Stomach (tissue), 9 donors: ENCODE data around the gene PHF21B. TPM values are rescaled to one million over a fixed set of nuclear protein-coding genes. Genes with fewer than 3 reads are reported as not detected.

Experiments used
- DNase-seq, 2 donors: peaks; one replicate each; pipeline versions ENCODE4 v3.0.0 to v3.0.0-alpha.2; 2013 to 2019
- H3K27ac ChIP-seq, 5 donors: fragments of 200-600 bp in 4 of 5; sonication (generic) in 4 of 5; one replicate each; pipeline ENCODE4 v1.5.1; 2013 to 2019; ENCODE audit warnings: mild to moderate bottlenecking in 1 of 5, moderate library complexity in 1 of 5
- H3K27me3 ChIP-seq, 3 donors: fragments of 200-600 bp; sonication (generic); one replicate each; pipeline ENCODE4 v1.5.1; 2017 to 2019; ENCODE audit warnings: mixed run types in 1 of 3
- H3K36me3 ChIP-seq, 4 donors: fragments of 200-600 bp; sonication (generic); 1 replicate in 3 of 4; 2 replicates in 1 of 4; pipeline ENCODE4 v1.5.1; 2016 to 2019
- H3K4me1 ChIP-seq, 4 donors: fragments of 200-600 bp; sonication (generic); one replicate each; pipeline ENCODE4 v1.5.1; 2016 to 2019
- H3K4me3 ChIP-seq, 4 donors: fragments of 200-600 bp; sonication (generic) in 3 of 4; one replicate each; pipeline ENCODE4 v1.5.1; 2016 to 2019; ENCODE audit warnings: mild to moderate bottlenecking in 1 of 4
- H3K9me3 ChIP-seq, 4 donors: fragments of 200-600 bp; sonication (generic); one replicate each; pipeline ENCODE4 v1.5.1; 2016 to 2019
- EP300 ChIP-seq: sonication (generic); formaldehyde crosslinking; IDR thresholded peaks from one replicate; pipeline ENCODE4 v1.6.1; 2017; ENCODE audit warnings: antibody characterized with exemption
- POLR2A ChIP-seq, 4 donors: fragments of 450-650 bp; IDR thresholded peaks; one replicate each; pipeline ENCODE4 v1.6.1; 2016; ENCODE audit warnings: antibody characterized with exemption in 4 of 4, control low read depth in 2 of 4, mild to moderate bottlenecking in 1 of 4, moderate library complexity in 1 of 4
- POLR2AphosphoS5 ChIP-seq, 3 donors: sonication (generic); formaldehyde crosslinking; IDR thresholded peaks; one replicate each; pipeline ENCODE4 v1.6.1; 2016; ENCODE audit warnings: antibody characterized with exemption in 3 of 3
- WGBS, 5 donors: extraction: QIAGEN DNeasy Blood & Tissue Kit in 3 of 5; methylation state at CpG; one replicate each; pipeline versions ENCODE4 v1.1.5 to v1.1.7; 2013 to 2018; 5-methylcytosine and 5-hydroxymethylcytosine counted together
- intact Hi-C: fragments of 100-400 bp; cut with DNase I; formaldehyde crosslinking; loops from one replicate; pipeline ENCODE4 v1.15.1; 2023; ENCODE audit warnings: low total_unique reads
- polyA plus RNA-seq, 3 donors: library from polyadenylated mRNA; stranded (reverse); fragments of 200-250 nt; gene quantifications; one replicate each; pipeline ENCODE4 v1.2.3, GENCODE V29; 2013
- total RNA-seq, 5 donors: library from RNA; depleted of rRNA; stranded (reverse); fragments of >200 nt; gene quantifications; one replicate each; pipeline versions ENCODE4 v1.1.0 to v1.2.3, GENCODE V29; 2014 to 2016
- TF ChIP-seq, protein P1 (sequence below), 7 experiments: fragments of 450-650 bp in 4 of 7; fragments of 200-600 bp in 3 of 7; sonication (generic) in 3 of 7; IDR thresholded peaks; one replicate each; pipeline ENCODE4 v1.5.1; 2016 to 2019; ENCODE audit warnings: antibody characterized with exemption in 7 of 7, control low read depth in 2 of 7, mild to moderate bottlenecking in 1 of 7
- donor health status: healthy with polysubstance abuse.
- donor health status: Bipolar disorder and iron deficiency.
- donor health status: healthy.

PHF21B gene
- total and polyA plus RNA-seq, 8 donors = 0.12 to 0.45 (median 0.26) TPM; not detected in 4

DNA sequence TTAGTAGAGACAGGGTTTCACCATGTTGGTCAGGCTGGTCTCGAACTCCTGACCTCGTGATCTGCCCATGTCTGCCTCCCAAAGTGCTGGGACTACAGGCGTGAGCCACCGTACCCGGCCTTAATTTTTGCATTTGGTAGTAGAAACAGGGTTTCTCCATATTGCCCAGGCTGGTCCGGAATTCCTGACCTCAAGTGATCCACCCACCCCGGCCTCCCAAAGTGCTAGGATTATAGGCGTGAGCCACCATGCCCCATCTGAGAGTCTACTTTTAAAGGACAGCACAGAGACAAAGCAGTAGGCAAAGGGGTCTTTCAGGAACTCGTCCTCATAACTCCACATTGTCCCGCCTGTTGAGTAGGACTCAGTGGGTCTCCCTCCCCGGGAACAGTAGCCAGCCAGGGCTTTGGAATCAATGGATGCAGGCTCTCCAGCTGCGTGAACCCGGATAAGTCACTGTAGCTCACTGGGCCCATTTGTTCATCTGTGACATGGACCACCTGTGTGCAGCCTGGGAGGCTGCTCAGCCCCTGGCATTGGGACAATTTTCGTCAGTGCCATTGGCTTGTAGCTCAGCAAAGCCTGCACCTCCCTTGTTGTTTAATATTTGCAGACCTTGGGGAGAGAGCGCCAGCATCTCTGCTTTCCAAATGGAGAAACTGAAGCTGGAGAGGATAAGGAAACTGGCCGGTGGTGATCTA is 171.3 kb downstream of the PHF21B start:
- Histone ChIP-seq H3K36me3 (peaks cover 0 to 10% (median 3%) of the 10 kb centered on the region in 4 donors), H3K9me3 (peaks cover 0 to 20% (median 12%) of the 10 kb centered on the region in 4 donors), H3K4me3 (no peak overlapping the region), H3K27ac (no peak overlapping the region), H3K4me1 (peaks cover 0 to 4% (median 0%) of the 10 kb centered on the region in 4 donors), H3K27me3 (peaks cover 0 to 6% (median 0%) of the 10 kb centered on the region in 3 donors)
- 72 to 88% (median 81%) methylated on average over 12 to 16 of the region's 16 CpGs for WGBS, 5 donors
- DNase-seq = peak in 1 of 2 donors; percentile 68
- no peak for TF ChIP-seq POLR2AphosphoS5 (IDR thresholded peaks at IDR 0.05)
- TF ChIP-seq POLR2A (IDR thresholded peaks at IDR 0.05) = no peak
- TF ChIP-seq EP300 = no peak
- TF ChIP-seq, protein P1, sequence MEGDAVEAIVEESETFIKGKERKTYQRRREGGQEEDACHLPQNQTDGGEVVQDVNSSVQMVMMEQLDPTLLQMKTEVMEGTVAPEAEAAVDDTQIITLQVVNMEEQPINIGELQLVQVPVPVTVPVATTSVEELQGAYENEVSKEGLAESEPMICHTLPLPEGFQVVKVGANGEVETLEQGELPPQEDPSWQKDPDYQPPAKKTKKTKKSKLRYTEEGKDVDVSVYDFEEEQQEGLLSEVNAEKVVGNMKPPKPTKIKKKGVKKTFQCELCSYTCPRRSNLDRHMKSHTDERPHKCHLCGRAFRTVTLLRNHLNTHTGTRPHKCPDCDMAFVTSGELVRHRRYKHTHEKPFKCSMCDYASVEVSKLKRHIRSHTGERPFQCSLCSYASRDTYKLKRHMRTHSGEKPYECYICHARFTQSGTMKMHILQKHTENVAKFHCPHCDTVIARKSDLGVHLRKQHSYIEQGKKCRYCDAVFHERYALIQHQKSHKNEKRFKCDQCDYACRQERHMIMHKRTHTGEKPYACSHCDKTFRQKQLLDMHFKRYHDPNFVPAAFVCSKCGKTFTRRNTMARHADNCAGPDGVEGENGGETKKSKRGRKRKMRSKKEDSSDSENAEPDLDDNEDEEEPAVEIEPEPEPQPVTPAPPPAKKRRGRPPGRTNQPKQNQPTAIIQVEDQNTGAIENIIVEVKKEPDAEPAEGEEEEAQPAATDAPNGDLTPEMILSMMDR (IDR thresholded peaks at IDR 0.05) = no peak
- intact Hi-C loops = no loop called here

DNA sequence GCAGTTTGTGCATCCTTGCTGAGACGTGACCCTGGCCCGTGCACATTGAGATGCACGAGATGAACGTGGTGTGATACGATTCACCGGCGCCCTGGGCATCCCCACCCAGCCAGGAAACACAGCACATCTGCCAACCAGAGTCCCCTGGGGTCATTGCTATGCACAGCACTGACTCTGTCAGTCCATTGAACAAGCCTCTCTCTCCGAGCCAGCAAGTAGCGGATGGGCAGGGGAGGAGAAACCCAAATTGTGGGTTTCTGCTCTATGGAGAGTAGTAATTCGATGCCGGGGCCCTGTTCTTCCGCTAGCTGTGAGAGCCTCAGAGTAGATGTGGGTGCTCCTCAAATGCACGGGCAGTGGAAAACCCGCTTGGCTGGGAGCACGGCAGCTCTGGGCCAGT is 172.3 kb downstream of the PHF21B start:
- H3K36me3 ChIP-seq = peaks cover 0 to 10% (median 3%) of the 10 kb centered on the region in 4 donors
- no peak for DNase-seq
- H3K4me3 ChIP-seq = no peak overlapping the region
- 81 to 91% (median 85%) methylated on average over 13 to 15 of the region's 15 CpGs for WGBS, 5 donors
- intact Hi-C loops = no loop called here
- H3K27ac ChIP-seq = no peak overlapping the region
- H3K27me3 ChIP-seq = peaks cover 0 to 6% (median 0%) of the 10 kb centered on the region in 3 donors
- TF ChIP-seq POLR2AphosphoS5 (IDR thresholded peaks at IDR 0.05) (no peak), EP300 (no peak), POLR2A (IDR thresholded peaks at IDR 0.05) (no peak)
- TF ChIP-seq, protein P1 (IDR thresholded peaks at IDR 0.05) = no peak
- H3K9me3 ChIP-seq = peaks cover 0 to 22% (median 12%) of the 10 kb centered on the region in 4 donors
- peaks cover 0 to 4% (median 0%) of the 10 kb centered on the region in 4 donors for H3K4me1 ChIP-seq

DNA sequence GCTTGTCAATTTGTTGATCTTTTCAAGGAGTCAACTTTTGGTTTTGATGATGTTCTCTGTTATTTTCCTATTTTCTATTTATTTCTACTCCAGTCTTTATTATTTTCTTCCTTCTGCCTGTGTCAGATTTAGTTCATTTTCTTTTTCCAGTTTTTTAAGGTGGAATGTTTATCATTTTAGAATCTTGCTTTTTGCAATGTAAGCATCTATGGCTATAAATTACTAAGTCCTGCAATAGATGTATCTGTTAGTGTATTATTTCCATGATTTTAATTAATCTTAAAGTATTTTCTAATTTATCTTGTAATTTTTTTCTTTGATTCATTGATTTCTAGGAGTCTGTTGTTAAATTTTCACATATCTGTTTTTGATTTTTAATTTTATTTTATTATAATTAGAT is 175.7 kb downstream of the PHF21B start:
- no peak overlapping the region for H3K4me3 ChIP-seq
- DNase-seq = no peak
- TF ChIP-seq EP300 = no peak
- peaks cover 0 to 10% (median 3%) of the 10 kb centered on the region in 4 donors for H3K36me3 ChIP-seq
- H3K9me3 ChIP-seq = peaks cover 0 to 26% (median 12%) of the 10 kb centered on the region in 4 donors
- H3K27me3 ChIP-seq = no peaks in the 10 kb centered on the region
- H3K4me1 ChIP-seq = peaks cover 0 to 2% (median 0%) of the 10 kb centered on the region in 4 donors
- H3K27ac ChIP-seq = no peak overlapping the region
- intact Hi-C loops = no loop called here

DNA sequence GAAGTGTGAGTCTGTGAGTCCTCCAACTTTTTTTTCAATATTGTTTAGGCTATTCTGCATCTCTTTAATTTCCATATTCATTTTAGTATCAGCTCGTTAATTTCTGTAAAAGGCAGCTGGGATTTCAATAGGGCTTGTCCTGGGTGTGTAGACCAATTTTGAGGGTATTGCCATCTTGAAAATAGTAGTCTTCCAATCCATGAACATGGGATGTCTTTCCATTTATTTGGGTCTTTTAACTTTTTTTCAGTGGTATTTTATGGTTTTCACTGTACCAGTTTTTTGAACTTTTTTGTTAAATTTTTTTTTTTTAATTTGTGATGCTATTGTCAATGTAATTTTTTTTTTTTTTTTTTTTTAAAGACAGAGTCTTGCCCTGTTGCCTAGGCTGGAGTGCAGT is 177.9 kb downstream of the PHF21B start:
- Histone ChIP-seq H3K4me1 (no peaks in the 10 kb centered on the region), H3K4me3 (no peak overlapping the region), H3K9me3 (peaks cover 0 to 26% (median 12%) of the 10 kb centered on the region in 4 donors), H3K36me3 (peaks cover 0 to 10% (median 3%) of the 10 kb centered on the region in 4 donors), H3K27me3 (no peaks in the 10 kb centered on the region), H3K27ac (no peak overlapping the region)
- WGBS, 5 donors = 76 to 93% (median 88%) methylated on average over 1 of the region's 1 CpG
- TF ChIP-seq EP300 (no peak), POLR2AphosphoS5 (IDR thresholded peaks at IDR 0.05) (no peak), POLR2A (IDR thresholded peaks at IDR 0.05) (no peak)
- TF ChIP-seq, protein P1 (IDR thresholded peaks at IDR 0.05) = no peak
- no peak for DNase-seq
- intact Hi-C loops = no loop called here

Other genes starting within 250 kb of the PHF21B start
- gene NUP50, start 153.9 kb upstream of the PHF21B start, total RNA-seq = 100 to 1,000 TPM in 4 of 5 donors, 10 to 100 TPM in 1; 69.9 to 443 (median 162) TPM
- 10 to 100 TPM; 14.6 to 30.4 (median 15.6) TPM for gene NUP50, start 153.9 kb upstream of the PHF21B start, polyA plus RNA-seq
- gene KIAA0930, start 230.9 kb upstream of the PHF21B start, total RNA-seq = 10 to 100 TPM in 4 of 5 donors, 1 to 10 TPM in 1; 7.1 to 42.3 (median 11.3) TPM
- gene KIAA0930, start 230.9 kb upstream of the PHF21B start, polyA plus RNA-seq = 10 to 100 TPM; 21.7 to 26.6 (median 25.2) TPM